Fibroblast of lung (primary cell): ENCODE measurements around the gene PSMD1.

Experiments used
- EZH2 ChIP-seq: IDR thresholded peaks from 2 replicates; pipeline ENCODE4 v1.5.1; 2012; ENCODE audit warnings: low read length, control low read depth, mild to moderate bottlenecking; ENCODE audit errors: missing control alignments
- TF ChIP-seq, protein P1 (sequence below), 2 donors: IDR thresholded peaks in 1 of 2; conservative IDR thresholded peaks in 1 of 2; 1 replicate in 1 of 2; 2 replicates in 1 of 2; pipeline ENCODE4 v1.5.1; 2011 to 2012; ENCODE audit warnings: low read length in 2 of 2, control low read depth in 1 of 2, inconsistent platforms in 1 of 2, low read depth in 1 of 2, mild to moderate bottlenecking in 1 of 2

DNA sequence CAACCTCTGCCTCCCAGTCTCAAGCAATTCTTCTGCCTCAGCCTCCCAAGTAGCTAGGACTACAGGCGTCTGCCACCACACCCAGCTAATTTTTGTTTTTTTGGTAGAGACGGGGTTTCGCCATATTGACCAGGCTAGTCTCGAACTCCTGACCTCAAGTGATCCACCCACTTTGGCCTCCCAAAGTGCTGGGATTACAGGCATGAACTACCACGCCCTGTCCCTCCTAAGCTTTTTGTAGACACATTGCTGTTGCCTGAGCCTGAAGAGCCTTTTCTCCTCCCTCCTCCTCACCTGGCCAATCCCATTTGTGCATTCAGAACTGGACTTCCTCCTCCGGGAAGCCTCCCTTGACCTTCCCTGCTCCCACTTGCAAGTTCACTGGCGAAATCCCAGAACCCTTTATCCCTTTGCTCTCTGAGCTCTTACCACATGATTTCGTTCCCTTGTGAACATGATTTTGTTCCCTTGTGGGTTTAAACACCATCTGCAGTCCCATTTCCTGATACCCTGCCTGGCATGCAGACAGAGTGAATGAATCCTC, 16.8 kb upstream of the PSMD1 start:
- TF ChIP-seq, protein P1, sequence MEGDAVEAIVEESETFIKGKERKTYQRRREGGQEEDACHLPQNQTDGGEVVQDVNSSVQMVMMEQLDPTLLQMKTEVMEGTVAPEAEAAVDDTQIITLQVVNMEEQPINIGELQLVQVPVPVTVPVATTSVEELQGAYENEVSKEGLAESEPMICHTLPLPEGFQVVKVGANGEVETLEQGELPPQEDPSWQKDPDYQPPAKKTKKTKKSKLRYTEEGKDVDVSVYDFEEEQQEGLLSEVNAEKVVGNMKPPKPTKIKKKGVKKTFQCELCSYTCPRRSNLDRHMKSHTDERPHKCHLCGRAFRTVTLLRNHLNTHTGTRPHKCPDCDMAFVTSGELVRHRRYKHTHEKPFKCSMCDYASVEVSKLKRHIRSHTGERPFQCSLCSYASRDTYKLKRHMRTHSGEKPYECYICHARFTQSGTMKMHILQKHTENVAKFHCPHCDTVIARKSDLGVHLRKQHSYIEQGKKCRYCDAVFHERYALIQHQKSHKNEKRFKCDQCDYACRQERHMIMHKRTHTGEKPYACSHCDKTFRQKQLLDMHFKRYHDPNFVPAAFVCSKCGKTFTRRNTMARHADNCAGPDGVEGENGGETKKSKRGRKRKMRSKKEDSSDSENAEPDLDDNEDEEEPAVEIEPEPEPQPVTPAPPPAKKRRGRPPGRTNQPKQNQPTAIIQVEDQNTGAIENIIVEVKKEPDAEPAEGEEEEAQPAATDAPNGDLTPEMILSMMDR (conservative IDR thresholded peaks at IDR 0.05 in 1 of 2, IDR thresholded peaks at IDR 0.05 in 1 of 2; ENCODE audit: low read depth in 1 of 2, low read length in 2 of 2): no peak
- TF ChIP-seq EZH2: no peak
